HG03571 (cell line): ENCODE results near the gene FOXN3.

Experiments used
- ATAC-seq: cut with Tn5 transposase; IDR thresholded peaks from one replicate; pipeline ENCODE4 v1.9.1; 2021; ENCODE audit not compliant: unreplicated experiment

FOXN3 gene

GRCh38 chr14:89237921-89238529 lies 179.0 kb downstream of the FOXN3 start:
- no peak for ATAC-seq

DNA sequence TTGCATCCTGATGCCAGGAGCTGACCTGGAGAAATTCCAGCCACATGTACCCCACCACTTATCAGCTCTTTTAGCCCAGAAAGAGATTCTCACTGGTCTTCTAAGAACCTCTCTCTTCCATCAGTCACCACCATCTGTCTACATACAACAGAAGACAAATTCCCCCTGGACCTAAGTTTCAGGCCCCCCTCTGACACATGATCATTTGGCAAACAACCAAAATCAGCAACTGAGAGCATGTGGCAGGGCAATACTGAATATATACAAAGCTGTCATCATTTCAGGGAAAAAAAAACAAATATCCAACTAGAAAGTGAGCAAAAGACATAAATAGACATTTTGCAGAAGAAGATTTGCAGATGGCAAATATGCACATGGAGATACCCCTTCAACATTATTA lies 180.2 kb downstream of the FOXN3 start:
- no peak for ATAC-seq

GRCh38 chr14:89233184-89233583 lies 183.8 kb downstream of the FOXN3 start:
- ATAC-seq: no peak

DNA sequence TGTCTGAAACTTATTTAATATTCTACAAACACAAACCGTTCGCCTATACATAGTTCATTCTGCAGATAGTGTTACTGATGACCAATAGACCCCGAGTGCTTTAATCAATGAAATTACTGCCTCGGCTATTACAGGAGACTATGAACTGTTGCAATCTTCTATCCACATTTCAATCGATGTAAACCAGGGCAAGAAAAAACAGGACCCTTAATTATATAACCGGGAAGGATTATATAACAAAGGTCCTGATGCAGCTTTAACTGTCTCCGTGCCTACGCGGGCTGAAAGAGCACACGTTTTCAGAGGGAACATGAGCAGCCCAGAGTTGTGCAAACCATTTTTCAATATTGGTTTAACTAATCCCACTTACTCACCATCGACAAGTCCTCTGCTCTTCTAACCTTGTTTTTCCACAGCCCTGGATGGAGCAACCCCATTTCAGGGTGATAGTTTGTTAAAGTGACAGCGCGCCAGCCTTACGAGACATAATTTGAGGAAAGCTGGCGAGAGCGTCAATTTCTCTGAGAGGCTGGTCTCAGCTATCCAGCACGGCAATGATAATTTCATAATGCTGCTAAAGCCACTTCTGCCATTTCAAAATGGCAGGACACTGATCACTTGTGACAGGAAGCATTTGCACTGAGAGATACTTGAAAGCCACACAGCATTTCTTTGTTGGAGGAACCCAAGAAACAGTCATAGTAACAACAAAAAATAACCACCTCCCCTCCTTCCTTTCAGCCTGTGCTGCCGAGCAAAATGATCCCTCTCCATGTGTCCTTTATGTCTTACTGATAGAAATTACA lies 184.6 kb downstream of the FOXN3 start:
- ATAC-seq: no peak

GRCh38 chr14:89231426-89232113 lies 185.5 kb downstream of the FOXN3 start:
- no peak for ATAC-seq

- ATAC-seq: no peak
Measured at GRCh38 chr14:89228921-89229639, 188.0 kb downstream of the FOXN3 start.

GRCh38 chr14:89227496-89227836 lies 189.6 kb downstream of the FOXN3 start:
- ATAC-seq: no peak

DNA sequence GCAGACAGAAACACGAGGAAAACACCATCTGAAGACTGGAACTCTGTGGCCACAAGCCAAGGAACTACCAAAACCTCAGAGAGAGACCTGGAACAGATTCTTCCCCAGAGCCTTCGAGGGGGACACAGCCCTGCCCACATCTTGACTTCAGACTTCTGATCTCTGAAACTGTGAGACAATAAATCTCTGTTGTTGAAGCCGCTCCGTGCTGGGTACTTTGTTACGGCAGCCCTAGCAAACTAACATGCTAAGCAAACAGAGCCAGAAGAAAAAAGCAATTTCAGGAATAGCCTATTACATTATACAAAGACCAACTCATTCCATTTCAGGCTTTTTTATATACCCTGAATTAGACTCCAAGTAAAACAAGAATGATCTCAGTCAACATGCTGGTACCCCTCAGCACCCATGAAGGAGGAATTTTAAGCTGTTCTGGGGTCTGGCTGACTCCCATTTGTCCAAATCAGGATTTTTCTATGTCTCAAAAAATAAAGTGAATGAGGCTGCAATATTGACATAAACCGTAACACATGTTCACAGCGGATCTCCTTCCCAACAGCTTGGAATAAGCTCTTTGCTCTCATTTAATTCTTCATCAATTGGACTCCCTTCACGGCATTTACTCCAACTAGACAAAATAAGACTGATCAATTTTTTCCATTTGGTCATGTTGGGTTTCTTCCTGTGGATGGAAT lies 190.1 kb downstream of the FOXN3 start:
- no peak for ATAC-seq

DNA sequence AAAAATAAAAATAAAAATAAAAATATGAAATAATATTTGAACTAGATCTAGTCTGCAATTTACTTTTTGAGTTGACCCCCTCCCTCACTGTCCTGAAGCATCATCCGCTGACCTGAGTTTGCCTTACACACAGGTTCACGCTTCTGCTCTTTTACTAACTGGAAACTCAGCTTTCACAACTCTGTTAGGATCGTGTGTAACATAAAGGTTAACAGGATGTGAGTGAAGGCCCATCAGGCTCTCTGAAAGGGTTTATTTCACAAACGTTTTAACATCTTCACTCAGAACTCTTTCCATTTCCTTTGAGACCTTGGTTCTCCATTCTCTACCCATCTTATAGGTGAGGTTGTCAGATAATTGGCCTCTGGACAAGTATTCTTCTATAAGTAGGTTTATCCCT lies 191.4 kb downstream of the FOXN3 start:
- ATAC-seq: no peak

DNA sequence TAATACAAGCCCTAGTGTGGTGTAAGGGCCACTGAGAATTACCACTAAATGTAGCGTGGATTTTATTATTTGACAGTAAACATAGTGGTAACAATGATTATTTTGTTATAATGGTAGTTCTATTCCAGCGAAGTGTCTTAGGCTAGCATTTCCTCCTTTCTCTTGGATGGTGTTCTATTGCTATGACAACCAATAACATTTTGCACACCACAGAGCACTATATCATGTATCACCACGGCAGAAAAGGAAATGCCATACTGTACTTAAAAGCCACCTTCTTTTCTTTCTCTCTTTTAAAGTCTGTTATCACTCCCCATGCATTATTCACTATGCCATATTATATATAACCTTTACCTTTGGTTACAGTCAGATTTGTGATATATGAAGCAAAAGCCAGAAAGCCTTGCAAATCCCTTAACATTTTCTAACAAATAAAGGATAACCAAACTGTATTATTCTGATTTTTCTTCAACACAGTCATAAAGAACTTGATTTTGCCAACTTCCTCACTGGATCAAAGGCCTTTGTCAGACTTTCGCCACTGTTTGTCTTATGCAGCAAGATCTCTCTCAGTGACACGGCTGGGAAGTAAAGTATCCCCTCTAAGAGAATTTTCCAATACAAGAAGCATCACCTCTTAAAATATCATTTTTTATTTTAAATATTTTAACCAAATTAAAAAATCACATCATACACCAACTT lies 195.8 kb downstream of the FOXN3 start:
- ATAC-seq: no peak

- no peak for ATAC-seq
Measured at GRCh38 chr14:89219051-89219450, 198.0 kb downstream of the FOXN3 start.

DNA sequence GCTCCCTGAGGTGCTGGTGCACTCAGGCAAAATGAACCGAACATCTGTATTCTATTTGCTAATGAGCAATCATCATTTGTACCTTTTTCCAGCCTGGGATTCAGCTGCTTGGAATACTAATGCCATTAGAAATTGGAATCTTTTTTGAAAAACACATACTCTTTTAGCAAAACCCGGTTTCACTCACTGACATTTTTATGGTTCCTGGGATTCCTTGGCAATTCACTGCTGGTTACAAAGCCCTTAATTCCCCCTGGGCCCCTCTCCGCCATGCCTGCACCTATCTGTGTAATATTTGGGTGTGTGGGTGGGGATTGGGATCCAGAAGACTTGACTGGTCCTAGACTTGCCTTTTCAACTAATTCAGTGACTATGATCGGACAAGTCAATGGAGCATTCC lies 199.1 kb downstream of the FOXN3 start:
- ATAC-seq: no peak

DNA sequence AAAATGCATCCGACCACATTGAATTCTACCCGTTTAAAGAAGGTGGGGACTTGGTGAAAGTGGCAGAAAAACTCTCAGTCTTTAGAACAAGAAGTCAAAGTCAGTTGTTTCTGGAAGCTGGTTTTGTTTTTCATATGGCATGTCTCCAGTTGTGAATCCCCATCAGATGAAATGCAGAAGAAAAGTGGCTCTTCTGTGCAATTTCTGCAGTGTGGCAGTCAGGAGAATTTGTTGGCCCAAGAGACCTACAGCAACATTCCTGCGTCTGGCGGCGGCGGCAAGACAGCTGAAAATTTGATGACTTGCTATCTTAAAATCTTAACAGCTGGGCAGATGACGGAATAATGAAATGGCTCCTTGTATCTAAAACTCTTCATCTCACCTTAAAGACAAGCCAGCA lies 201.5 kb downstream of the FOXN3 start:
- no peak for ATAC-seq

DNA sequence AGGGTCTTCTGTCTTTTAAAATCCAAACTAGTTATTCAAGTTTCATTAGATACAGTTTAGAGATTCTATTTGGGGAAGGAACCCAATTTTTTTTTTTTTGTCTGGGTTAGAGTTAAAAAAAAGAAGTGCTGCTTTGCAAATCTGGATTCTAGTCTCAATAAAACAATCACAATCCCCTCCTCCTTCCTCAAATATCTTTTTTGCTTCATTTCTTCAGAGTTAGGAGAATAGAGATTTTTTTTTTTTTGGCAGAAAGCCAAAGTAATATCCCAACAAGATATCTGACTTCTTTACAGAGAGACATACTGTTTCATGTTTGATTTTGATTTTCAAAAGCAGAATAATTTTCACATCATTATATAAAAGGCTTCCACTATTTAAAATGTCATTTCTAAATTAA lies 201.9 kb downstream of the FOXN3 start:
- ATAC-seq: no peak

- ATAC-seq: no peak
Measured at GRCh38 chr14:89214221-89214965, 202.6 kb downstream of the FOXN3 start.

DNA sequence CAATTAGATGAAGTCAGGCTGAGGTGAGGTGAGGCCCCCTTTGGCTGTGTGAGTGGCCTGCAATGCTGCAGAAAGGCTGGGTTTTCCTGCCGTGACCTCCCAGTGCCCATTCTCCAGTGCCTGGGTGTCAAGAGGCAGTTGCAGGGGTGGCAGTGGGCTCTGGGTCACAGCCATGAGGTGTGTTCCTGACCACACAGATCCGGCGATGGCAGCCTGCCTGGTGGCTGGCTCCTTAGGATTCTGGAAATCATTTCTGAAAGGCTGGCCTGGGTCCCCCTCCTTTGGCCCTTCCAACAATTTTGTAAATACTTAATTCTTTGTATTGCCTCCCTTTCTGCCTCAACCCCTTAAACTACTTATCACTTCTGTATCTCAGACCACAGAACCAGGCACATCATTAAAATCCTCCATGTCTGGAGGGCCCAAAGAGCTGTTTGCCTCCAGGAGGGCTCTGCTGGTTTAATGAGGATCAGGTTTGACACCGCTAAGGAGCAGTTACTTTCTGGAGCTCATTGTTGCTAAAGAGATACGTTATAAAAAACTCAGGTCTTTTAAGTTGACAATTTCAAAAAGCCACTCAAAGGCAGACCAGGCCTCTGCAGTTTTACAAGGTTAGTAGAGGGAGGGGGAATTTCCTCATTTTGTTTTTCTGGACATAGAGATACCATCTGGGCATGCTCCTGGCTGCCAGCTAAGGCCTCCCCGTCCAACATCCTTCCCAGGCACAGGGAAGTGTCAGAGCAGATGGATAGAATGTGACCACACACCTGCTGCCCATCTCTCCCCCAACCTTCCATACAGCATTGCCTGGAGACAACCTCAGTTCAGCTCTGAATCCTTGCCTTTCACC lies 204.4 kb downstream of the FOXN3 start:
- ATAC-seq: no peak

- no peak for ATAC-seq
Measured at GRCh38 chr14:89209558-89209957, 207.5 kb downstream of the FOXN3 start.

- ATAC-seq: peak; percentile 54
Measured at GRCh38 chr14:89207925-89208328, 209.1 kb downstream of the FOXN3 start.
